ENCODE results near the gene DOCK3. TPM values are rescaled to one million over a fixed set of nuclear protein-coding genes. Genes with fewer than 3 reads are reported as not detected.

DOCK3 gene
- total RNA-seq, 5 donors from 2014 or later (not counting 1 experiment from before 2014, with no cell fraction given): 2.0 to 3.2 (median 2.6) TPM

DNA sequence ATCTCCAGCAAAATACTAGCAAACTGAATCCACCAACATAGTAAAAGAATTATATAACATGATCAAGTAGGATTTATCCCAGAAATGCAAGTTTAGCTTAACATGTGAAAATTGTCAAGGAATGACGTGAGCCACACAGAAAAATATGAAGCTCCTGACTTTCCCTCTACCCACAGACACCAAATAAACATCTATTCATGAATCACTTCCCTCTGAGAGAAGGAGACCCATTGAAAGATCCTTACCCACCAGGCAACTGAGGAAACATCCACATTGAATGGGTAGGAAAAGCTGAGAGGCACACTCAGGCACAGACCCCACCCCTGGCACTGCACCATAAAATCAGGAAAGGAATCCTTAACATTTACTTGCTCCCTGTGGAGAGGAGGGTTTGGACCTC is 608.2 kb downstream of the DOCK3 start:
- Mint-ChIP-seq H3K27me3 (peaks cover 0 to 5% of the 10 kb centered on the region in 2 donors), H3K27ac (no peak overlapping the region), H3K4me1 (no peaks in the 10 kb centered on the region), H3K36me3 (peaks cover 22% of the 10 kb centered on the region), H3K4me3 (no peak overlapping the region), H3K9me3 (peaks cover 6 to 27% (median 8%) of the 10 kb centered on the region in 3 donors)
- POLR2A ChIA-PET: no interaction called here
- CTCF ChIA-PET: no interaction called here
- Histone ChIP-seq H3K27me3 (replicated peaks in 1 of 2; ENCODE audit: control insufficient read depth in 2 of 2, extremely low read depth in 1 of 2, insufficient read depth in 2 of 2, low read length in 1 of 2) (no peaks in the 10 kb centered on the region), H3K4me3 (ENCODE audit: control insufficient read depth in 1 of 2, extremely low read depth in 1 of 2, low read length in 1 of 2) (no peak overlapping the region), H3K27ac (ENCODE audit: low read length) (no peak overlapping the region), H3K4me1 (ENCODE audit: control insufficient read depth in 1 of 2, extremely low read depth in 1 of 2, insufficient read depth in 2 of 2, low read length in 2 of 2) (no peaks in the 10 kb centered on the region), H3K36me3 (ENCODE audit: control insufficient read depth in 2 of 2, extremely low read depth in 1 of 2, insufficient read depth in 1 of 2, low read length in 1 of 2) (no peaks in the 10 kb centered on the region), H3K9me3 (peaks cover 2% of the 10 kb centered on the region)
- DNase-seq (no peak), ATAC-seq (replicated peaks in 1 of 4) (no peak)
- WGBS (ENCODE audit: insufficient coverage): 100% methylated on average over 1 of the region's 1 CpG

GRCh38 chr3:51283421-51283820 is 608.7 kb downstream of the DOCK3 start:
- H3K4me1 Mint-ChIP-seq: no peaks in the 10 kb centered on the region
- H3K36me3 Mint-ChIP-seq: peaks cover 22% of the 10 kb centered on the region
- Histone ChIP-seq H3K27ac (ENCODE audit: low read length) (no peak overlapping the region), H3K4me3 (ENCODE audit: control insufficient read depth in 1 of 2, extremely low read depth in 1 of 2, low read length in 1 of 2) (no peak overlapping the region), H3K4me1 (ENCODE audit: control insufficient read depth in 1 of 2, extremely low read depth in 1 of 2, insufficient read depth in 2 of 2, low read length in 2 of 2) (no peaks in the 10 kb centered on the region), H3K27me3 (replicated peaks in 1 of 2; ENCODE audit: control insufficient read depth in 2 of 2, extremely low read depth in 1 of 2, insufficient read depth in 2 of 2, low read length in 1 of 2) (no peaks in the 10 kb centered on the region), H3K36me3 (ENCODE audit: control insufficient read depth in 2 of 2, extremely low read depth in 1 of 2, insufficient read depth in 1 of 2, low read length in 1 of 2) (no peaks in the 10 kb centered on the region), H3K9me3 (peaks cover 2% of the 10 kb centered on the region)
- DNase-seq: no peak
- peaks cover 6 to 28% (median 8%) of the 10 kb centered on the region in 3 donors for H3K9me3 Mint-ChIP-seq
- ChIA-PET POLR2A (no interaction called here), CTCF (no interaction called here)
- no peak overlapping the region for H3K4me3 Mint-ChIP-seq
- no CpG with 5 or more reads among the region's 1 CpG for WGBS (ENCODE audit: insufficient coverage)
- peaks cover 0 to 5% of the 10 kb centered on the region in 2 donors for H3K27me3 Mint-ChIP-seq
- no peak for ATAC-seq (replicated peaks in 1 of 4)
- no peak overlapping the region for H3K27ac Mint-ChIP-seq

DNA sequence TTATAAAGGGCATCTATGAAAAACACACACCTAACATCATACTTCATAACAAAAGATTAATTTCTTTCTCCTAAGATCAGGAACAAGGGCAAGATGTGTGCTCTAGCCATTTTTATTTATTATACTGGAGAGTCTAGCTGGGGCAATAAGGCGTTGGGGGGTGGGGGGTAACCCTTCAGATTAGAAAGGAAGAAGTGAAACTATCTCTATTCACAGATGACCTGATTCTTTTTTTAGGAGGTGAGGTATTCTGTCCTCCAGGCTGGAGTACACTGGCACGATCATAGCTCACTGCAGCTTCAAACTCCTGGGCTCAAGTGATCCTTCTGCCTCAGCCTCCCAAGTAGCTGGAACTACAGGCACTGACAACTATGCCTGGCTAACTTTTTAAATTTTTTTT is 620.9 kb downstream of the DOCK3 start:
- ATAC-seq (replicated peaks in 1 of 4) (no peak), DNase-seq (no peak)
- H3K27me3 Mint-ChIP-seq: no peaks in the 10 kb centered on the region
- no peak overlapping the region for H3K4me3 Mint-ChIP-seq
- CTCF ChIA-PET: no interaction called here
- H3K4me1 Mint-ChIP-seq: no peaks in the 10 kb centered on the region
- WGBS (ENCODE audit: insufficient coverage): no CpG with 5 or more reads among the region's 2 CpGs
- Histone ChIP-seq H3K27me3 (replicated peaks in 1 of 2; ENCODE audit: control insufficient read depth in 2 of 2, extremely low read depth in 1 of 2, insufficient read depth in 2 of 2, low read length in 1 of 2) (no peaks in the 10 kb centered on the region), H3K36me3 (ENCODE audit: control insufficient read depth in 2 of 2, extremely low read depth in 1 of 2, insufficient read depth in 1 of 2, low read length in 1 of 2) (no peaks in the 10 kb centered on the region), H3K9me3 (no peaks in the 10 kb centered on the region), H3K4me1 (ENCODE audit: control insufficient read depth in 1 of 2, extremely low read depth in 1 of 2, insufficient read depth in 2 of 2, low read length in 2 of 2) (no peaks in the 10 kb centered on the region), H3K4me3 (ENCODE audit: control insufficient read depth in 1 of 2, extremely low read depth in 1 of 2, low read length in 1 of 2) (no peak overlapping the region), H3K27ac (ENCODE audit: low read length) (no peak overlapping the region)
- POLR2A ChIA-PET: no interaction called here
- no peak overlapping the region for H3K27ac Mint-ChIP-seq
- peaks cover 11 to 13% (median 11%) of the 10 kb centered on the region in 3 donors for H3K9me3 Mint-ChIP-seq
- peaks cover 5% of the 10 kb centered on the region for H3K36me3 Mint-ChIP-seq

DNA sequence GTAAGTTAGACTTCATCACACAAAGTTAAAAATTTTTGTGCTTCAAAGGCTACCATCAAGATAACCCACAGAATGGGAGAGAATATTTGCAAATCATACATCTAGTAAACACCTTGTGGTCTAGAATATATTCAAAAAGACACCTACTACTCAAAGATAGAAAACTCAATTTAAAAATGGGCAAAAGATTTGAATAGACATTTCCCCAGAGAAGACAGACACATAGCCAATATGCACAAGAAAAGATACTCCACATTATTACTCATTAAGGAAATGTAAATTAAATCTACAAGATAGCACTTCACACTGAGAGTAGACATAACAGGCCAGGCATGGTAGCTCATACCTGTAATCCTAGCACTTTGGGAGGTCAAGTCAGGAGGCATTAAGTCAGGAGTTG is 622.6 kb downstream of the DOCK3 start:
- Histone ChIP-seq H3K9me3 (no peaks in the 10 kb centered on the region), H3K27ac (ENCODE audit: low read length) (no peak overlapping the region), H3K27me3 (replicated peaks in 1 of 2; ENCODE audit: control insufficient read depth in 2 of 2, extremely low read depth in 1 of 2, insufficient read depth in 2 of 2, low read length in 1 of 2) (no peaks in the 10 kb centered on the region), H3K36me3 (ENCODE audit: control insufficient read depth in 2 of 2, extremely low read depth in 1 of 2, insufficient read depth in 1 of 2, low read length in 1 of 2) (no peaks in the 10 kb centered on the region), H3K4me1 (ENCODE audit: control insufficient read depth in 1 of 2, extremely low read depth in 1 of 2, insufficient read depth in 2 of 2, low read length in 2 of 2) (no peaks in the 10 kb centered on the region), H3K4me3 (ENCODE audit: control insufficient read depth in 1 of 2, extremely low read depth in 1 of 2, low read length in 1 of 2) (no peak overlapping the region)
- H3K27me3 Mint-ChIP-seq: no peaks in the 10 kb centered on the region
- ATAC-seq (replicated peaks in 1 of 4) (no peak), DNase-seq (no peak)
- ChIA-PET CTCF (interaction anchor here in 1 of 2 donors (0.6 kb wide), 2 partner anchors 484 to 647 kb away, joined by 3 read pairs; no protein-coding TSS in a partner anchor), POLR2A (no interaction called here)
- no peak overlapping the region for H3K4me3 Mint-ChIP-seq
- H3K9me3 Mint-ChIP-seq: peaks cover 6 to 12% (median 12%) of the 10 kb centered on the region in 3 donors
- H3K36me3 Mint-ChIP-seq: peaks cover 4% of the 10 kb centered on the region
- no peaks in the 10 kb centered on the region for H3K4me1 Mint-ChIP-seq
- no peak overlapping the region for H3K27ac Mint-ChIP-seq

- DNase-seq: no peak
- Mint-ChIP-seq H3K9me3 (peaks cover 7 to 29% (median 16%) of the 10 kb centered on the region in 3 donors), H3K4me3 (no peak overlapping the region), H3K4me1 (no peaks in the 10 kb centered on the region), H3K27ac (no peak overlapping the region), H3K27me3 (peaks cover 0 to 4% of the 10 kb centered on the region in 2 donors), H3K36me3 (peaks cover 17% of the 10 kb centered on the region)
- no peak overlapping the region for H3K4me3 ChIP-seq (ENCODE audit: control insufficient read depth in 1 of 2, extremely low read depth in 1 of 2, low read length in 1 of 2)
- H3K27me3 ChIP-seq (replicated peaks in 1 of 2; ENCODE audit: control insufficient read depth in 2 of 2, extremely low read depth in 1 of 2, insufficient read depth in 2 of 2, low read length in 1 of 2): no peaks in the 10 kb centered on the region
- H3K27ac ChIP-seq (ENCODE audit: low read length): no peak overlapping the region
- H3K9me3 ChIP-seq: no peaks in the 10 kb centered on the region
- WGBS (ENCODE audit: insufficient coverage): 88% methylated on average over 3 of the region's 4 CpGs
- ChIA-PET POLR2A (no interaction called here), CTCF (no interaction called here)
- no peaks in the 10 kb centered on the region for H3K36me3 ChIP-seq (ENCODE audit: control insufficient read depth in 2 of 2, extremely low read depth in 1 of 2, insufficient read depth in 1 of 2, low read length in 1 of 2)
- H3K4me1 ChIP-seq (ENCODE audit: control insufficient read depth in 1 of 2, extremely low read depth in 1 of 2, insufficient read depth in 2 of 2, low read length in 2 of 2): no peaks in the 10 kb centered on the region
- no peak for ATAC-seq (replicated peaks in 1 of 4)
Measured at GRCh38 chr3:51304230-51304629, 629.5 kb downstream of the DOCK3 start.

GRCh38 chr3:51306093-51306492 is 631.4 kb downstream of the DOCK3 start:
- H3K36me3 Mint-ChIP-seq: peaks cover 17% of the 10 kb centered on the region
- no peaks in the 10 kb centered on the region for H3K4me1 ChIP-seq (ENCODE audit: control insufficient read depth in 1 of 2, extremely low read depth in 1 of 2, insufficient read depth in 2 of 2, low read length in 2 of 2)
- ChIA-PET POLR2A (no interaction called here), CTCF (no interaction called here)
- ATAC-seq (replicated peaks in 1 of 4): no peak
- no peaks in the 10 kb centered on the region for H3K36me3 ChIP-seq (ENCODE audit: control insufficient read depth in 2 of 2, extremely low read depth in 1 of 2, insufficient read depth in 1 of 2, low read length in 1 of 2)
- no peak overlapping the region for H3K4me3 Mint-ChIP-seq
- H3K9me3 ChIP-seq: no peaks in the 10 kb centered on the region
- no peak overlapping the region for H3K4me3 ChIP-seq (ENCODE audit: control insufficient read depth in 1 of 2, extremely low read depth in 1 of 2, low read length in 1 of 2)
- peaks cover 0 to 4% of the 10 kb centered on the region in 2 donors for H3K27me3 Mint-ChIP-seq
- peaks cover 7 to 29% (median 16%) of the 10 kb centered on the region in 3 donors for H3K9me3 Mint-ChIP-seq
- H3K27me3 ChIP-seq (replicated peaks in 1 of 2; ENCODE audit: control insufficient read depth in 2 of 2, extremely low read depth in 1 of 2, insufficient read depth in 2 of 2, low read length in 1 of 2): no peaks in the 10 kb centered on the region
- H3K4me1 Mint-ChIP-seq: no peaks in the 10 kb centered on the region
- H3K27ac ChIP-seq (ENCODE audit: low read length): no peak overlapping the region
- H3K27ac Mint-ChIP-seq: no peak overlapping the region
- no peak for DNase-seq
- no CpG with 5 or more reads among the region's 1 CpG for WGBS (ENCODE audit: insufficient coverage)

DNA sequence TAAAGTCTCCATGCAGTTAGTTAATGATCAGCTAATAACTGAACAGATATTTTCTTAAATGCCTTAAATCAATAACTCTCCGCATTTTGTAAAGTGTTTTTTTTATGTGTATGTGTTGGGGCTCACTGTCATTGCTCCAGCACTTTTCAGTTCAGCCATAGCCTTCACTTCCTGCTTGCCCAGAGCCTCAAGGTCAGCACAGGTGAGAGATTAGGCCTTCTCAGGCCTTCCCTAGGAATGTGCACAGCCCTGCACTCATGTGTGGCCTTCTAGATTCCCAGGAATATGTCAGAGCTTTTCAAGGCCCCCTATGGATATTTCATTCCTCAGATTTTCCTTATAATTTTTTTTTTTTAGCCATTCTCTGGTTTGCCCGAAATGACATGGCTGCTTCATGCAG is 632.7 kb downstream of the DOCK3 start:
- Histone ChIP-seq H3K4me1 (ENCODE audit: control insufficient read depth in 1 of 2, extremely low read depth in 1 of 2, insufficient read depth in 2 of 2, low read length in 2 of 2) (no peaks in the 10 kb centered on the region), H3K27me3 (replicated peaks in 1 of 2; ENCODE audit: control insufficient read depth in 2 of 2, extremely low read depth in 1 of 2, insufficient read depth in 2 of 2, low read length in 1 of 2) (no peaks in the 10 kb centered on the region), H3K4me3 (ENCODE audit: control insufficient read depth in 1 of 2, extremely low read depth in 1 of 2, low read length in 1 of 2) (no peak overlapping the region), H3K9me3 (no peaks in the 10 kb centered on the region), H3K36me3 (ENCODE audit: control insufficient read depth in 2 of 2, extremely low read depth in 1 of 2, insufficient read depth in 1 of 2, low read length in 1 of 2) (no peaks in the 10 kb centered on the region), H3K27ac (ENCODE audit: low read length) (no peak overlapping the region)
- no peak overlapping the region for H3K4me3 Mint-ChIP-seq
- ChIA-PET POLR2A (no interaction called here), CTCF (interaction anchor here in 1 of 2 donors (0.6 kb wide), 1 partner anchor 315 kb away, joined by 7 read pairs; no protein-coding TSS in a partner anchor)
- DNase-seq (no peak), ATAC-seq (replicated peaks in 1 of 4) (no peak)
- peaks cover 13% of the 10 kb centered on the region for H3K36me3 Mint-ChIP-seq
- H3K27me3 Mint-ChIP-seq: peaks cover 0 to 4% of the 10 kb centered on the region in 2 donors
- WGBS (ENCODE audit: insufficient coverage): no CpG with 5 or more reads among the region's 2 CpGs
- H3K27ac Mint-ChIP-seq: no peak overlapping the region
- H3K4me1 Mint-ChIP-seq: no peaks in the 10 kb centered on the region
- peaks cover 4 to 17% (median 6%) of the 10 kb centered on the region in 3 donors for H3K9me3 Mint-ChIP-seq
